ENCODE results near the gene DGCR8.

DNA sequence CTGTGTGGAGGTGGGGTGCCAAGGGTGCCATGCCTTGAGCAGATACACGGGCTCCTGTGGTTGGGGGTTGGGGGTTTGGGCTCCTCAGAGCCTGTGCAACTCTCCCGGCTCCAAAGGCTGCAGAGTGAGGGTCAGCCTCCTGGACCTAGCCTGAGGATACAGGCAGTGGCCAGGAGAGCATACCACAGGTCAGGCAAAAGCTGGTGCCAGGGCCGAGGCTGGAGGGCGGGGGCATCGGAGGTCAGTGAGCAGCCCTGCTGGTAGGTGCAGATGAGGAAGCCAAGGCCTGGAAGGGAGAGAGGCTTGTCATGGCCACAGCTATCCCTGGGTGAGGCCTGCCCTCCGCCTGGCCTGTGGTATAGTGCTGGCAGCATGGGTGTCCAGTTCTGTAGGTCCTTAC, 25.6 kb upstream of the DGCR8 start:
- TF ChIP-seq POLR2A (IDR thresholded peaks at IDR 0.05; ENCODE audit: low read length), result no peak
- TF ChIP-seq GATA1 (IDR thresholded peaks at IDR 0.05; ENCODE audit: low read depth, low read length), result no peak
